Mucosa of gallbladder (tissue), 1 donor: Measurements from ENCODE around the gene GCG. TPM values are rescaled to one million over a fixed set of nuclear protein-coding genes. Genes with fewer than 3 reads are reported as not detected.

Source experiments
- DNase-seq: peaks from one replicate; pipeline ENCODE4 v3.0.0-alpha.2; 2020; ENCODE audit warnings: low spot score
- total RNA-seq: library from RNA; stranded (reverse); gene quantifications from one replicate; pipeline ENCODE4 v1.2.1, GENCODE V29; 2021
- donor health status: DM: no; HTN: no; CAD: no.

The GCG gene
- total RNA-seq, 1 donor from 2014 or later, result 0.17 TPM

DNA sequence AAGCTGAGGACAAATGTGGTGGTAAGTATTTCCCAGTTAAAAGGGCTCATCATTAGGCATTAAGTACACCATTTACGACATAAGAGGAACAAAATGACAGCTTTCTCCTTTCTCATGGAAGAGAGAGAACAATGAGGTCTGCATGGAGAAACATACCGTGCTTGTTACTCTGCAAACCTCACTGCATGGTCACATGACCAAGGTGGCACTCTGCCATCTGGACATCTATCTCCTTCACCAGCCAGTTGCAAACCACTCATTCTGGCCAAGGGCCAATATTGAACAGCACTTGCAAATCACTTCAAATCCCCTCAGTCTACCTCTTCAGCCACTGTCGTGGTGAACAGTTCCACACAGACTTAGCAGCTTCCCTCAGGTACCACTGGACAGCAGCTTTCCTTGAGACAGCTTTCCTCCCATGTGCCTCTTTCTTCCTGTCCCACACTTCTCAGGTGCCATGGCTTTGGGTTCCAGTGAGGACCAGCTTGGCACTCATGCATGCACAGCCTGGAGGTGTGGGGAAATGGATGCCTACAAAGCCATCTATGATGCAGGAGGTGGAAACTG, 48.5 kb downstream of the GCG start:
- DNase-seq, result peak; percentile 45

DNA sequence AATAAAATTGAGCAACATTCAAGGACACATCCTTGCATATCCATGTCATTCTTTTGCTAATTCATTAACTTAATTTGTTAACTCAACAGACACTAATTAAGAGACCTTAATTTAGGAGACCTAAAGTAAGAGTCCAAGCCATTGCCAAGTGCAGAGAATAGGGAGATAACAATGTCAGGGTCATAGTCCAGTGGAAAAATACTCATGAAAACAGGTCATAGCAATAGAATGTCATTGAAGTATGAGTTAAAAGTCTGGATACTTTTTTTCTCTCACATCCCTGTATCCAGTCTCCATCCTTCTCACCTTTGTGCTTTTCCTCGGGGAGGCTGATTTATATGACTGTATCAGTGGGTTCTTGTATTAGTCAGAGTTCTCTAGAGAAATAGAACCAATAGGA, 51.5 kb downstream of the GCG start:
- no peak for DNase-seq

DNA sequence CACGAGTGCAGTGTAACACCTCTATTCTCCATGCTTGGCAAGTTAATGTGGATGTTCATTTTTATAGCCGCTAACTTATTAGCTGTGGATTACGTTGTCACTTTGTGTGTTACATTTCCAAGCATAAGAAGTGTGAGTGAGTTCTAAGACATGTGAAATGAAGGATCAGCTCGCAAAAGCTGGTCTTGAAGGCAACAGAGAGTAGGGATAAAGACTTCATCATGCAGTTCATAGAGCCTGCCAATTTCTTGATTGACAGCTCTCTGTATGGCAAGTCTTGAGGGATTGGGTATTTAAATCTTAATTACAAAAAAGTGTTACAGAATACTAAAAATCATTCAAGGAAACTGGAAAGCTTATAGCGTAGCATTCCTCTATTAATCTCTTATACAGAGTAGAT, 52.2 kb downstream of the GCG start:
- no peak for DNase-seq

Other genes with a start within 250 kb of the GCG start
- gene DPP4, start 78.0 kb downstream of the GCG start, total RNA-seq, result 28.1 TPM
- 1.8 TPM for gene FAP, start 91.2 kb upstream of the GCG start, total RNA-seq
- gene IFIH1, start 166.4 kb upstream of the GCG start, total RNA-seq, result 15.9 TPM
- 37.4 TPM for gene GCA, start 191.9 kb upstream of the GCG start, total RNA-seq